Loucy (cell line): ENCODE results near the gene RASGRP3.

Experiments
- H2AFZ ChIP-seq: fragments of 200-600 bp; sonication (generic); 2 replicates; pipeline ENCODE4 v1.6.0; 2016; ENCODE audit warnings: antibody characterized with exemption, mild to moderate bottlenecking, low read length, moderate library complexity
- H3F3A ChIP-seq: fragments of 200-600 bp; 2 replicates; pipeline ENCODE4 v1.6.0; 2016; ENCODE audit warnings: antibody characterized with exemption, low read depth, mild to moderate bottlenecking
- H3K27me3 ChIP-seq: fragments of 200-600 bp; sonication (generic); 2 replicates; pipeline ENCODE4 v1.6.1; 2014; ENCODE audit warnings: low read length, mild to moderate bottlenecking; ENCODE audit not compliant: insufficient read depth, poor library complexity, severe bottlenecking
- H3K36me3 ChIP-seq: fragments of 200-600 bp; sonication (generic); 2 replicates; pipeline ENCODE4 v1.6.1; 2016; ENCODE audit warnings: low read length; ENCODE audit not compliant: insufficient read depth
- H3K4me1 ChIP-seq: fragments of 200-600 bp; sonication (generic); 2 replicates; pipeline ENCODE4 v1.5.1; 2014; ENCODE audit warnings: low read length, mild to moderate bottlenecking; ENCODE audit not compliant: insufficient read depth, poor library complexity, severe bottlenecking
- H3K4me2 ChIP-seq: fragments of 200-600 bp; sonication (generic); 2 replicates; pipeline ENCODE4 v1.6.0; 2014; ENCODE audit warnings: antibody characterized with exemption, low read length, low read depth, mild to moderate bottlenecking; ENCODE audit not compliant: poor library complexity, severe bottlenecking
- H3K4me3 ChIP-seq: fragments of 200-600 bp; sonication (generic); 2 replicates; pipeline ENCODE4 v1.5.1; 2014; ENCODE audit warnings: low read length, mild to moderate bottlenecking, mixed read lengths; ENCODE audit not compliant: poor library complexity, severe bottlenecking
- H3K79me2 ChIP-seq: fragments of 200-600 bp; sonication (generic); 2 replicates; pipeline ENCODE4 v1.6.1; 2014; ENCODE audit warnings: low read length; ENCODE audit not compliant: insufficient read depth
- H3K9ac ChIP-seq: fragments of 200-600 bp; sonication (generic); 2 replicates; pipeline ENCODE4 v1.6.0; 2014; ENCODE audit warnings: mild to moderate bottlenecking, low read depth, low read length, moderate library complexity; ENCODE audit not compliant: poor library complexity, severe bottlenecking
- H3K9me2 ChIP-seq: fragments of 200-600 bp; sonication (generic); replicated peaks from 2 replicates; pipeline ENCODE4 v1.6.1; 2016; ENCODE audit warnings: low read depth, low read length, mixed read lengths
- H3K9me3 ChIP-seq: fragments of 200-600 bp; sonication (generic); 2 replicates; pipeline ENCODE4 v1.6.1; 2014; ENCODE audit warnings: mild to moderate bottlenecking, antibody characterized with exemption, low read length, low read depth; ENCODE audit not compliant: insufficient read depth
- H4K20me1 ChIP-seq: fragments of 200-600 bp; sonication (generic); 2 replicates; pipeline ENCODE4 v1.6.0; 2014; ENCODE audit warnings: antibody characterized with exemption, low read length, mild to moderate bottlenecking; ENCODE audit not compliant: insufficient read depth, poor library complexity, severe bottlenecking
- EZH2phosphoT487 ChIP-seq: fragments of 200-600 bp; IDR thresholded peaks from 2 replicates; pipeline ENCODE4 v1.6.1; 2018; ENCODE audit warnings: antibody characterized with exemption, mild to moderate bottlenecking, moderate library complexity, borderline replicate concordance
- TF ChIP-seq, protein P1 (sequence below): fragments of 200-600 bp; sonication (generic); conservative IDR thresholded peaks from 2 replicates; pipeline ENCODE4 v1.5.1; 2014; ENCODE audit warnings: mild to moderate bottlenecking, antibody characterized with exemption, low read length

The RASGRP3 gene

DNA sequence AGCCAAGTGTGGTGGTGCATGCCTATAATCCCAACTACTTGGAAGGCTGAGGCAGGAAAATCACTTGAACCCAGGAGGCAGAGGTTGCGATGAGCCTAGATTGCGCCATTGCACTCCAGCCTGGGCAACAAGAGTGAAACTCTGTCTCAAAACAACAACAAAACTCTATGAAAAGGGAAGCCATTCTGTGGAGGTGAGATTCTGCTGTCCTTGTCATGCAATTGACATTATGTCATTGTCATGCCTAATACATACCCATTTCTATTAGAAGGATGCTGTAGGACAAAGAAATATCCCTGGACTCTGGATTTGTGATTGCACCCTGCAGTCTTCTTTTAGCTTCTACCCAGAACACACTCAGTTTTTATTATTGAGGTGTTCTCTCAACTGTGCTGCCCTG lies 8.6 kb downstream of the RASGRP3 start:
- no peaks in the 10 kb centered on the region for H3K36me3 ChIP-seq
- H3K9ac ChIP-seq, result no peak overlapping the region
- no peak overlapping the region for H3K4me3 ChIP-seq
- no peaks in the 10 kb centered on the region for H3F3A ChIP-seq
- H3K27me3 ChIP-seq, result no peaks in the 10 kb centered on the region
- no peaks in the 10 kb centered on the region for H4K20me1 ChIP-seq
- H3K9me2 ChIP-seq, result no peaks in the 10 kb centered on the region
- no peaks in the 10 kb centered on the region for H3K79me2 ChIP-seq
- H3K4me1 ChIP-seq, result peaks cover 3% of the 10 kb centered on the region
- H3K4me2 ChIP-seq, result no peak overlapping the region
- no peak overlapping the region for H2AFZ ChIP-seq
- TF ChIP-seq, protein P1, sequence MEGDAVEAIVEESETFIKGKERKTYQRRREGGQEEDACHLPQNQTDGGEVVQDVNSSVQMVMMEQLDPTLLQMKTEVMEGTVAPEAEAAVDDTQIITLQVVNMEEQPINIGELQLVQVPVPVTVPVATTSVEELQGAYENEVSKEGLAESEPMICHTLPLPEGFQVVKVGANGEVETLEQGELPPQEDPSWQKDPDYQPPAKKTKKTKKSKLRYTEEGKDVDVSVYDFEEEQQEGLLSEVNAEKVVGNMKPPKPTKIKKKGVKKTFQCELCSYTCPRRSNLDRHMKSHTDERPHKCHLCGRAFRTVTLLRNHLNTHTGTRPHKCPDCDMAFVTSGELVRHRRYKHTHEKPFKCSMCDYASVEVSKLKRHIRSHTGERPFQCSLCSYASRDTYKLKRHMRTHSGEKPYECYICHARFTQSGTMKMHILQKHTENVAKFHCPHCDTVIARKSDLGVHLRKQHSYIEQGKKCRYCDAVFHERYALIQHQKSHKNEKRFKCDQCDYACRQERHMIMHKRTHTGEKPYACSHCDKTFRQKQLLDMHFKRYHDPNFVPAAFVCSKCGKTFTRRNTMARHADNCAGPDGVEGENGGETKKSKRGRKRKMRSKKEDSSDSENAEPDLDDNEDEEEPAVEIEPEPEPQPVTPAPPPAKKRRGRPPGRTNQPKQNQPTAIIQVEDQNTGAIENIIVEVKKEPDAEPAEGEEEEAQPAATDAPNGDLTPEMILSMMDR, result no peak
- no peak for TF ChIP-seq EZH2phosphoT487
- peaks cover 8% of the 10 kb centered on the region; the same call in 1 of the 2 replicates for H3K9me3 ChIP-seq

DNA sequence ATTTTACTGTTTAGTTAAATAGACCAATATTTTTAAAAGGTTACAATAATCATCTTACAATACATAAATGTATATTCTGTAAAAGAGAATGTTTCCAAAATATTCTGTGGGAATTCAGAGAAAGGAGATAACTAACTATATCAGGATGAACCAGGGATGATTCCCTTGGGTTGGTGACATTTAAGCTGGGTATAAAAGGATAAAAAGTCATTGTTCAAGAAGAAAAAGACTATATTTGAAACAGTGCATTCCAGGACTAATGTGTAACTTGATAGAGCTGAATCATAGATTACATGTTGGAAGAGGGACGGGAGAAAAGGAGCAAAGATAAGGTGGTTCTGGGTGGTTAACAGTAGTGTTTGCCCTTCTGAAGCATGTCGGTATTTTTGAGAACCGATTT lies 10.1 kb downstream of the RASGRP3 start:
- H3K4me2 ChIP-seq, result no peak overlapping the region
- no peak overlapping the region for H2AFZ ChIP-seq
- H4K20me1 ChIP-seq, result no peaks in the 10 kb centered on the region
- H3K9ac ChIP-seq, result no peak overlapping the region
- no peaks in the 10 kb centered on the region for H3F3A ChIP-seq
- peaks cover 11% of the 10 kb centered on the region for H3K4me1 ChIP-seq
- H3K4me3 ChIP-seq, result no peak overlapping the region
- H3K27me3 ChIP-seq, result no peaks in the 10 kb centered on the region
- H3K79me2 ChIP-seq, result no peaks in the 10 kb centered on the region
- H3K36me3 ChIP-seq, result no peaks in the 10 kb centered on the region
- peaks cover 8% of the 10 kb centered on the region; the same call in 1 of the 2 replicates for H3K9me3 ChIP-seq
- TF ChIP-seq, protein P1, result no peak
- TF ChIP-seq EZH2phosphoT487, result no peak
- H3K9me2 ChIP-seq, result no peaks in the 10 kb centered on the region

DNA sequence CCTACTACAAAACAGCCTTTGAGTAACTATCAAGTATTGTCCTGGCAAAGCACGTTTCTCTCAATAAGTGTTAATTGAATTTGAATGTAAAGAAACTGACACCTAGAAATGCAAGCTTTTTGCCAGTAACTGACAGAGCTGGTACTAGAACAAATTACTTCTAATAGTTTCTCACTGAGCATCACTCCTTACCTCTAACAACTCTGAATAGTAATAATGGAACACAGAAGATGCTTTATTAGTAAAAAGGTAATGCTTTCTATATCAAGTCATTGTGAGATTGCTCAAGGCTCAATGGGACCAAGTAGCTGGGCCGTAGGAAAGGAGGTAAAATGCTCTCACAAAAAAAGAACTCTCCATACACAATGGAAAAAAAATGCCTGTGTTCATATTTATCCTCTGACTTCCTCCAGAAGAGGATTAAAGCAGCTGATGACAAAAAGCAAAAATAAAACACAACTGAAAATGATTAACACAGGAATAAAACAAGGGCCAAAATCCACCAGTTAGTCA lies 11.8 kb downstream of the RASGRP3 start:
- H3K4me3 ChIP-seq, result no peak overlapping the region
- H3K9me2 ChIP-seq, result no peaks in the 10 kb centered on the region
- H2AFZ ChIP-seq, result no peak overlapping the region
- H4K20me1 ChIP-seq, result no peaks in the 10 kb centered on the region
- H3K36me3 ChIP-seq, result no peaks in the 10 kb centered on the region
- H3K27me3 ChIP-seq, result no peaks in the 10 kb centered on the region
- H3K79me2 ChIP-seq, result no peaks in the 10 kb centered on the region
- no peak overlapping the region for H3K4me2 ChIP-seq
- peaks cover 20% of the 10 kb centered on the region for H3K4me1 ChIP-seq
- peaks cover 8% of the 10 kb centered on the region; the same call in 1 of the 2 replicates for H3K9me3 ChIP-seq
- TF ChIP-seq EZH2phosphoT487, result no peak
- TF ChIP-seq, protein P1, result no peak
- no peaks in the 10 kb centered on the region for H3F3A ChIP-seq
- no peak overlapping the region for H3K9ac ChIP-seq
